SU-DHL-6 (cell line): ENCODE results near the gene MUC3A.

ENCODE experiments used
- H2AFZ ChIP-seq: fragments of 200-600 bp; sonication (generic); 2 replicates; pipeline ENCODE4 v1.6.1; 2014; ENCODE audit warnings: low read depth, mild to moderate bottlenecking, moderate library complexity, mixed read lengths, antibody characterized with exemption, low read length; ENCODE audit not compliant: severe bottlenecking
- H3F3A ChIP-seq: fragments of 200-600 bp; shearing (Covaris generic); 2 replicates; pipeline ENCODE4 v1.6.0; 2016; ENCODE audit warnings: antibody characterized with exemption, mild to moderate bottlenecking; ENCODE audit not compliant: insufficient read depth
- H3K27ac ChIP-seq: fragments of 200-600 bp; sonication (generic); 2 replicates; pipeline ENCODE4 v1.5.1; 2016; ENCODE audit warnings: low read depth, mild to moderate bottlenecking, low read length, moderate library complexity, mixed read lengths
- H3K27me3 ChIP-seq: fragments of 200-600 bp; sonication (generic), shearing (Covaris generic); 2 replicates; pipeline ENCODE4 v1.6.0; 2014; ENCODE audit warnings: mild to moderate bottlenecking, low read length
- H3K36me3 ChIP-seq: fragments of 200-600 bp; sonication (generic); 2 replicates; pipeline ENCODE4 v1.6.1; 2014; ENCODE audit warnings: mild to moderate bottlenecking, low read length, mixed read lengths
- H3K4me2 ChIP-seq: fragments of 300-600, 200-600 bp; shearing (Covaris generic), sonication (generic); 2 replicates; pipeline ENCODE4 v1.6.0; 2014; ENCODE audit warnings: low read length, low read depth, mild to moderate bottlenecking; ENCODE audit not compliant: poor library complexity, severe bottlenecking
- H3K4me3 ChIP-seq: fragments of 200-600 bp; sonication (generic); 2 replicates; pipeline ENCODE4 v1.5.1; 2014; ENCODE audit warnings: antibody characterized with exemption, low read length, mild to moderate bottlenecking, mixed read lengths; ENCODE audit not compliant: insufficient read depth, poor library complexity, severe bottlenecking
- H3K79me2 ChIP-seq: fragments of 200-600 bp; sonication (generic); 2 replicates; pipeline ENCODE4 v1.6.1; 2014; ENCODE audit warnings: mild to moderate bottlenecking, low read length, moderate library complexity; ENCODE audit not compliant: insufficient read depth
- H3K9ac ChIP-seq: fragments of 200-600 bp; sonication (generic); 2 replicates; pipeline ENCODE4 v1.7.0; 2014; ENCODE audit warnings: mild to moderate bottlenecking, low read length
- H3K9me2 ChIP-seq: fragments of 200-600 bp; sonication (generic); replicated peaks from 2 replicates; pipeline ENCODE4 v1.6.1; 2014; ENCODE audit warnings: low read length; ENCODE audit not compliant: insufficient read depth
- H3K9me3 ChIP-seq: fragments of 200-600 bp; sonication (generic); 2 replicates; pipeline ENCODE4 v1.6.1; 2014; ENCODE audit warnings: low read length, mixed read lengths; ENCODE audit not compliant: insufficient read depth
- H4K20me1 ChIP-seq: fragments of 200-600 bp; sonication (generic); 2 replicates; pipeline ENCODE4 v1.6.1; 2014; ENCODE audit warnings: low read depth, mild to moderate bottlenecking, antibody characterized with exemption, low read length, moderate library complexity, mixed read lengths
- CTCF ChIP-seq: fragments of 200-600 bp; sonication (generic); IDR thresholded peaks from one replicate; pipeline ENCODE4 v1.5.1; 2017; ENCODE audit warnings: antibody characterized with exemption, mild to moderate bottlenecking, low read length, moderate library complexity; ENCODE audit not compliant: insufficient read depth, poor library complexity, severe bottlenecking
- EZH2phosphoT487 ChIP-seq: fragments of 200-600 bp; sonication (generic), shearing (Covaris generic); conservative IDR thresholded peaks from 2 replicates; pipeline ENCODE4 v1.6.1; 2018; ENCODE audit warnings: mild to moderate bottlenecking, antibody characterized with exemption, low read length, moderate library complexity, mixed read lengths

MUC3A gene

GRCh38 chr7:100942045-100942774, 7.1 kb upstream of the MUC3A start:
- Histone ChIP-seq H3K4me2 (no peak overlapping the region), H4K20me1 (no peaks in the 10 kb centered on the region), H3K79me2 (no peaks in the 10 kb centered on the region), H3K9me2 (no peaks in the 10 kb centered on the region), H3K4me3 (no peak overlapping the region), H3K27me3 (no peaks in the 10 kb centered on the region; the same call in 1 of the 2 replicates), H2AFZ (no peak overlapping the region), H3F3A (no peaks in the 10 kb centered on the region), H3K36me3 (no peaks in the 10 kb centered on the region), H3K27ac (no peak overlapping the region), H3K9me3 (no peaks in the 10 kb centered on the region), H3K9ac (no peak overlapping the region)
- TF ChIP-seq CTCF (no peak), EZH2phosphoT487 (no peak)

- no peak overlapping the region for H2AFZ ChIP-seq
- TF ChIP-seq EZH2phosphoT487 (no peak), CTCF (no peak)
- no peaks in the 10 kb centered on the region for H3F3A ChIP-seq
- no peaks in the 10 kb centered on the region for H3K9me2 ChIP-seq
- H3K79me2 ChIP-seq = no peaks in the 10 kb centered on the region
- H3K27me3 ChIP-seq = no peaks in the 10 kb centered on the region; the same call in 1 of the 2 replicates
- H4K20me1 ChIP-seq = no peaks in the 10 kb centered on the region
- H3K4me3 ChIP-seq = no peak overlapping the region
- H3K4me2 ChIP-seq = no peak overlapping the region
- H3K36me3 ChIP-seq = no peaks in the 10 kb centered on the region
- no peak overlapping the region for H3K27ac ChIP-seq
- no peaks in the 10 kb centered on the region for H3K9me3 ChIP-seq
- H3K9ac ChIP-seq = no peak overlapping the region
These were observed 5.6 kb upstream of the MUC3A start for GRCh38 chr7:100943693-100944092.

- no peaks in the 10 kb centered on the region; the same call in 1 of the 2 replicates for H3K27me3 ChIP-seq
- no peak overlapping the region for H3K27ac ChIP-seq
- H3K36me3 ChIP-seq = no peaks in the 10 kb centered on the region
- H3K79me2 ChIP-seq = no peaks in the 10 kb centered on the region
- no peaks in the 10 kb centered on the region for H4K20me1 ChIP-seq
- no peaks in the 10 kb centered on the region for H3K9me2 ChIP-seq
- no peak overlapping the region for H3K4me2 ChIP-seq
- H2AFZ ChIP-seq = no peak overlapping the region
- no peak overlapping the region for H3K9ac ChIP-seq
- TF ChIP-seq EZH2phosphoT487 (no peak), CTCF (no peak)
- H3F3A ChIP-seq = no peaks in the 10 kb centered on the region
- no peak overlapping the region for H3K4me3 ChIP-seq
- H3K9me3 ChIP-seq = no peaks in the 10 kb centered on the region
These were observed 5.2 kb upstream of the MUC3A start for GRCh38 chr7:100944138-100944537.
